Measurements from ENCODE around the gene GRIK1.

Gene GRIK1

DNA sequence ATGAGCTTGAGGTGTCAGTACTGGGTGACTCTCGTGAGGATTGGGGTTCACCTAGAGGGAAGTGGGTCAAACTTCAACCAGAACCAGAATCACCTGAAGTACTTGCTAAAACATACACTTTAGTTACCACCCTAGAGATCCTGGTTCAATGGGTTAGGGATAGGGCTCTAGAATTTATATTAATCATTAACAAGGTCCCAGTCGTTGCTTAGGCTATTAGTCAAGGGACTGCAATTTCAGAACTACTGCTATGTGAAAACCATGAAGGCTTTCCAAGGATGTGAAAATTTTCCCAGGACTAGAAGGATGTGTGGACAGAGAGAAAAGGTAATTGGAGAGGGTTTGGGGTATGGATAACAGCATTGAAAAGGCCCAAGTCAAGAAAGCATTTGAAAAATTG, 162.6 kb downstream of the GRIK1 start:
- H3K4me3 ChIP-seq (ENCODE audit: low read depth, low read length) = no peak overlapping the region
- TF ChIP-seq, protein P1, sequence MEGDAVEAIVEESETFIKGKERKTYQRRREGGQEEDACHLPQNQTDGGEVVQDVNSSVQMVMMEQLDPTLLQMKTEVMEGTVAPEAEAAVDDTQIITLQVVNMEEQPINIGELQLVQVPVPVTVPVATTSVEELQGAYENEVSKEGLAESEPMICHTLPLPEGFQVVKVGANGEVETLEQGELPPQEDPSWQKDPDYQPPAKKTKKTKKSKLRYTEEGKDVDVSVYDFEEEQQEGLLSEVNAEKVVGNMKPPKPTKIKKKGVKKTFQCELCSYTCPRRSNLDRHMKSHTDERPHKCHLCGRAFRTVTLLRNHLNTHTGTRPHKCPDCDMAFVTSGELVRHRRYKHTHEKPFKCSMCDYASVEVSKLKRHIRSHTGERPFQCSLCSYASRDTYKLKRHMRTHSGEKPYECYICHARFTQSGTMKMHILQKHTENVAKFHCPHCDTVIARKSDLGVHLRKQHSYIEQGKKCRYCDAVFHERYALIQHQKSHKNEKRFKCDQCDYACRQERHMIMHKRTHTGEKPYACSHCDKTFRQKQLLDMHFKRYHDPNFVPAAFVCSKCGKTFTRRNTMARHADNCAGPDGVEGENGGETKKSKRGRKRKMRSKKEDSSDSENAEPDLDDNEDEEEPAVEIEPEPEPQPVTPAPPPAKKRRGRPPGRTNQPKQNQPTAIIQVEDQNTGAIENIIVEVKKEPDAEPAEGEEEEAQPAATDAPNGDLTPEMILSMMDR (IDR thresholded peaks at IDR 0.05; ENCODE audit: low read depth, low read length, missing control alignments) = no peak
- no peak for DNase-seq (ENCODE audit: low read depth)

DNA sequence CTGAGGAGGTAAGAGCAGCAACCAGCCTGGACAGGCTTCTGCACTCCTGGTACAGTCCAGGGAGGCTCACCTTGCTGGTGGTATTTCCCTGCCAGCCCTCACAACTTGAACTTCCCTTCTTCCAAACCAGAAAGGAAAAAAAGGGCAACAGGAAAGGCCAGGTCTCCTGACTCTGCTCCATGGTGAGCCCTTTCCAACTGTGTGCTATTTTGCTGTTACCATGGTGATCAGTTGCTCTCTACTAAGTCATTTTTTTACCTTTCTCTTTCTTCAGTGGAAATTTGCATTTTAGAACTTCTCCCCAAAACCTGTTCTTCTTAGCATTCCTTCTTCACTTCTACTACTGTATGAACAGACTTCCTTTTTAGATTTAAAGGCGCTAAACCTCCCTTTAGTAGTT, 164.3 kb downstream of the GRIK1 start:
- no peak for DNase-seq (ENCODE audit: low read depth)
- H3K4me3 ChIP-seq (ENCODE audit: low read depth, low read length) = no peak overlapping the region
- TF ChIP-seq, protein P1 (IDR thresholded peaks at IDR 0.05; ENCODE audit: low read depth, low read length, missing control alignments) = no peak

DNA sequence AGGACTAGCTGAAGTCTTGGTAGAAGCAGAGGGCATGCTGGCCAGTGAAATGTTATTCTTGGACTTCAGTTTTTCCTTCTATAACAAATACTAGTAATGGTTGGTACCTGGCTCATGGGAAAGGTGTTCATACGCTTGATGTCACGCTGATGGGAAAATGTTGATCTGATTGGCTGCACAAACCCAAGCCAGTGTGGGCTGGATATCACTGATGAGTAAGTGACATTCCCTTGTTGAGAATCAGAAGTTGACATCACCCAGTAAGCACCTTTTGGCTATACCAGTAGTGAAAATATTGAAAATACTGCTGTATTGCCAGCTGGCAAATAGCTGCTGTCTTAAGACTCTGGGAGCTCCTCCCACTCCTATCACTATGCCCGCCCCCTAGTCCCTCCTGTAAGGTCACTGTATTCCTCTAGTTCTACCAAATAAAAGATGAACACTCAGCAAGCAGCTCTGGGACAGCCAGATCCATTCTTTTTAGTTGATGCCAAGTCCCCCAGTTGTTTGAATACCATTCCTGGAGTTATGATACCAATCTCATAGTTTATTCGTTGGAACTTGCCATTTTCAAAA, 168.2 kb downstream of the GRIK1 start:
- TF ChIP-seq, protein P1 (IDR thresholded peaks at IDR 0.05; ENCODE audit: low read depth, low read length, missing control alignments) = no peak
- H3K4me3 ChIP-seq (ENCODE audit: low read depth, low read length) = no peak overlapping the region
- no peak for DNase-seq (ENCODE audit: low read depth)

DNA sequence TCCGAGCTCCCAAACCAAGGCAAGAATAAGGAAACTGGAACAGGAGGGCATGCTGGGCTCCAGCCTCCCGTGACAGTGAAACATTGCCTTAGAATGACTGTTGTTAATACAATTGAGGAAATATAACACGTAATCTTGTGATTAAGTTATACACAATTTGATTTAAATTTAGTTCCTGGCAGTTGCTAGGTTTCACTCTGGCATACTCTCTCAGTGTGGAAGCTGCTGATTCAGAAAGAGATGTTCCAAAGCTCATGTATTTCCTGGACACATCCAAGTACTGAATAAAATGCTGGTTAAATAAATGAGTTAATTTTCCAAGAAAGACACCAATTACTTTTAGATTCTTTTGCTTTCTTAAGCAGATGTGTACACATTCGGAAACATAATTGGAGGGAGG, 176.1 kb downstream of the GRIK1 start:
- TF ChIP-seq, protein P1 (IDR thresholded peaks at IDR 0.05; ENCODE audit: low read depth, low read length, missing control alignments) = no peak
- DNase-seq (ENCODE audit: low read depth) = no peak
- H3K4me3 ChIP-seq (ENCODE audit: low read depth, low read length) = no peak overlapping the region

DNA sequence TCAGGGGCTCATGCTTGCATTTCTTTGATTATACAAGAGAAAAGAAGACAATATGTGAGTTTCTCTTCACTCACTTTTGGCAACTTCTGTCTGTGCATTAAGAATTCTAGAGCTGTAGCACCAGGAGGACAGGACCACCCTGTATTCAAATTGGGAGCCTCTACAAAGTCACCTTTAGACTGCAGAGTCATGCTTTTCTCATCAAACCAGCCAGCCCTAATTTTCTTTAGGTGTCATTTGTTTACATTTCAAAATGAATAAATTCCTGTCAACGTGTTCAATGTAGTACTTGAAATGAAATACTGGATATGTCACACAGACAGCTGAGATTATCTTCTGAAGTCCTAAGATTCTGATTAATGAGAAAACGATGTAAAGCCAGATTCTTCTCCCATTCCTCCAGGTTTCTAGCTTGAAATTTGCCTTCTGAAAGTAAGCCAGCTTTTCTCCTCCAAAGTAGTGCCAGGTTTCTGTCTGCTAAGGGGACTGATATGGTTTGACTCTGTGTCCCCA, 177.2 kb downstream of the GRIK1 start:
- no peak for DNase-seq (ENCODE audit: low read depth)
- TF ChIP-seq, protein P1 (IDR thresholded peaks at IDR 0.05; ENCODE audit: low read depth, low read length, missing control alignments) = no peak

DNA sequence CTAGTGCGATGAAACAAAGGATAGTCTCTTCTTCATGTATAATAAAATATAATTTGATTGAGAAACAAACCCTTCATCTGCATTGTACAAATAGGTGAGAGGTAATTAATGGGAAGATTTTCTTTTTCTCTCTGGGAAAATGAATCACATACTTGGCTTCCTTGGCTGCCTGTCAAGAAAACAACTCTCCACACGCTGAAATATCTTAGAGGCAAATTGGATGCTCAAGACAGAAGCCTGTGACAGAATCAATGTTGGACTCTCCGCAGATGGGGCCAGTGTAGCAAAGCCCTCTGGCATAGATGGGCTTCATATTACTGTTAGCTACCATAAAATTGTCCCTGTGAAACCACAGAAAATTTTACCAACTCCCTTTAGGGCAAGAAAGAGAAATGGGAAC, 186.6 kb downstream of the GRIK1 start:
- no peak overlapping the region for H3K4me3 ChIP-seq (ENCODE audit: low read depth, low read length)
- no peak for DNase-seq (ENCODE audit: low read depth)
- TF ChIP-seq, protein P1 (IDR thresholded peaks at IDR 0.05; ENCODE audit: low read depth, low read length, missing control alignments) = no peak

More for the DNA sequence above, 177.2 kb downstream of the GRIK1 start:
- H3K4me3 ChIP-seq (ENCODE audit: low read depth, low read length) = no peak overlapping the region
